HepG2 (cell line): ENCODE measurements around the gene TCF25. TPM values are rescaled to one million over a fixed set of nuclear protein-coding genes. Genes with fewer than 3 reads are reported as not detected.
A peak's percentile ranks its signal among the peaks of the same experiment; 100 is the strongest.

Source experiments
- AKAP8 ChIP-seq: sonication (generic); formaldehyde crosslinking; IDR thresholded peaks from 2 replicates; pipeline ENCODE4 v1.5.1; 2020; ENCODE audit warnings: mild to moderate bottlenecking, missing genetic modification reagents
- ATF7-NPFF ChIP-seq: sonication (generic); formaldehyde crosslinking; IDR thresholded peaks from 2 replicates; pipeline ENCODE4 v1.8.1; 2023; ENCODE audit warnings: mild to moderate bottlenecking, low read depth, missing genetic modification reagents, moderate library complexity
- CENPT ChIP-seq: sonication (generic); formaldehyde crosslinking; IDR thresholded peaks from 2 replicates; pipeline ENCODE4 v1.8.0; 2022; ENCODE audit warnings: low read depth, mild to moderate bottlenecking, moderate library complexity, missing genetic modification reagents
- GABPB1 ChIP-seq: IDR thresholded peaks from 2 replicates; pipeline ENCODE4 v1.6.1; 2016; ENCODE audit warnings: mild to moderate bottlenecking, missing genetic modification reagents, moderate library complexity, missing compliant biosample characterization
- IRF2 ChIP-seq: IDR thresholded peaks from 2 replicates; pipeline ENCODE4 v1.6.1; 2018; ENCODE audit warnings: missing genetic modification reagents, missing compliant biosample characterization
- JUN ChIP-seq: sonication (generic); formaldehyde crosslinking; IDR thresholded peaks from 2 replicates; pipeline ENCODE4 v1.4.0; 2020; ENCODE audit warnings: mild to moderate bottlenecking, missing genetic modification reagents
- KLF12 ChIP-seq: sonication (generic); formaldehyde crosslinking; IDR thresholded peaks from 2 replicates; pipeline ENCODE4 v1.4.0; 2020; ENCODE audit warnings: missing genetic modification reagents, borderline replicate concordance
- NFE2 ChIP-seq: sonication (generic); formaldehyde crosslinking; IDR thresholded peaks from 2 replicates; pipeline ENCODE4 v1.4.0; 2020; ENCODE audit warnings: missing genetic modification reagents
- PHB2 ChIP-seq: fragments of 450-650 bp; IDR thresholded peaks from 2 replicates; pipeline ENCODE4 v1.6.1; 2018; ENCODE audit not compliant: partially characterized antibody
- RXRA ChIP-seq: sonication (generic); formaldehyde crosslinking; IDR thresholded peaks from 2 replicates; pipeline ENCODE4 v1.5.1; 2020; ENCODE audit warnings: missing genetic modification reagents
- SCMH1 ChIP-seq: sonication (generic); formaldehyde crosslinking; IDR thresholded peaks from 2 replicates; pipeline ENCODE4 v1.9.0; 2021; ENCODE audit warnings: missing genetic modification reagents, mild to moderate bottlenecking, borderline replicate concordance
- ZNF768 ChIP-seq: sonication (generic); formaldehyde crosslinking; IDR thresholded peaks from 2 replicates; pipeline ENCODE4 v1.4.0; 2020; ENCODE audit warnings: missing genetic modification reagents
- ZZZ3 ChIP-seq: sonication (generic); formaldehyde crosslinking; IDR thresholded peaks from 2 replicates; pipeline ENCODE4 v1.4.0; 2020; ENCODE audit warnings: missing genetic modification reagents, mild to moderate bottlenecking, borderline replicate concordance
- polyA plus RNA-seq, 8 experiments: library from polyadenylated mRNA; depleted of rRNA in 3 of 8; stranded (reverse) in 7 of 8; unstranded in 1 of 8; fragments of >200 nt; fragmentation: Illumina TruSeq in 4 of 8; extraction: Trizol in 4 of 8; gene quantifications; 2 replicates each; pipeline versions ENCODE4 v1.2.1 to v1.2.3, GENCODE V29; 2011 to 2016; ENCODE audit warnings: low read depth in 4 of 8, missing spikeins in 1 of 8, mixed read lengths in 1 of 8; ENCODE audit not compliant: insufficient read depth in 1 of 8
- total RNA-seq, 5 experiments: library from RNA; depleted of rRNA; stranded (reverse); fragments of >200 nt; fragmentation: Illumina TruSeq; extraction: Trizol; gene quantifications; 2 replicates each; pipeline ENCODE4 v1.2.3, GENCODE V29; 2016; ENCODE audit warnings: low read depth in 1 of 5
- TF ChIP-seq, protein P1 (sequence below): sonication (generic); formaldehyde crosslinking; IDR thresholded peaks from 2 replicates; pipeline ENCODE4 v1.8.0; 2022; ENCODE audit warnings: missing genetic modification reagents, mild to moderate bottlenecking, borderline replicate concordance
- TF ChIP-seq, protein P2 (sequence below), 2 experiments: sonication (generic) in 1 of 2; formaldehyde crosslinking in 1 of 2; IDR thresholded peaks; 2 replicates each; pipeline versions ENCODE4 v1.4.0 to v1.6.1; 2016 to 2020; ENCODE audit warnings: borderline replicate concordance in 1 of 2, low read depth in 1 of 2, mild to moderate bottlenecking in 1 of 2, missing genetic modification reagents in 1 of 2
- TF ChIP-seq, protein P3 (sequence below): sonication (generic); formaldehyde crosslinking; IDR thresholded peaks from 2 replicates; pipeline ENCODE4 v1.4.0; 2020; ENCODE audit warnings: mild to moderate bottlenecking, low read depth, missing genetic modification reagents
- TF ChIP-seq, protein P4 (sequence below): sonication (generic); formaldehyde crosslinking; IDR thresholded peaks from 2 replicates; pipeline ENCODE4 v1.4.0; 2020; ENCODE audit warnings: missing genetic modification reagents
- TF ChIP-seq, protein P5 (sequence below): sonication (generic); formaldehyde crosslinking; IDR thresholded peaks from 2 replicates; pipeline ENCODE4 v1.5.1; 2020; ENCODE audit warnings: missing genetic modification reagents, mild to moderate bottlenecking, borderline replicate concordance

Gene TCF25
- total and polyA plus RNA-seq, 2 of the 13 experiments (the other 11 are each of a cell fraction or from before 2014, with no cell fraction given) = 138 to 206 TPM

DNA sequence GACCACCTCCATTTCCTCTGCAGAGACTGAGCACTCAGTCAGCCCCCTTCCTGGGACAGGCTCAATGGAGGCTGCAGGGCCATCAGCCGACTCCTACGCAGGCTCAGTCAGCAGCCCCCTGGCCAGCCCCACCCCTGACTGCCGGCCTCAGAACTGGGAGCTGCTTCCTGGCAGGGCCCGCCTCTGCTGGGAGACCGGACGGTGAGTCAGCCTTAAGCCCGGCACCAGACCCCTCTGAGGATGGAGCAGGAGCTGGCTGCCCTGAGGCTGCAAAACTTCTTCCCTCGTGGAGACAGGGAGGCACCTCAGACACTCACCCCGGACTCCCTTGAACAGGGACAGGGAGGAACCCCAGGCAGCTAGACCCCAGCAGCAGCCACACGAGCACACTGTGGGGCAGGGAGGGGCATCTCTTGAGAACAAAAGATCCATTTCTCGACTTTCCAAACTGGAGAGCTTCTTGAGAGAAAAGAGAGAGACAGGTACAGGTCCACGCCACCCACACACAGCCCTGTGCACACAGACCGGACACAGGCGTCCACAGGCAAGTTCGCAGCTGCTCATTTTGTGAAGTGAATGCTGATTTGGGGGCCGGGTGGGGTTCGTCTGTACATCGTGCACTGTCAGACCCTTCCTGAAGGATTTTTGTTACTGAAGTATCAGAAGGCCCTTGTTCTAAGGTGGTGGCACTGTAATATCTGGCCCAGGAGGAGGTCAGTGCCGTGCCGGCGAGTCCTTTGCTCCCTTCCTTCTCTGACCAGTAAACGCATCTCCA lies 48.5 kb downstream of the TCF25 start (continued):
- TF ChIP-seq PHB2 = no peak
- TF ChIP-seq AKAP8 (CRISPR knock-in tag) = no peak; the same call in 1 of the 2 replicates
- TF ChIP-seq, protein P1, sequence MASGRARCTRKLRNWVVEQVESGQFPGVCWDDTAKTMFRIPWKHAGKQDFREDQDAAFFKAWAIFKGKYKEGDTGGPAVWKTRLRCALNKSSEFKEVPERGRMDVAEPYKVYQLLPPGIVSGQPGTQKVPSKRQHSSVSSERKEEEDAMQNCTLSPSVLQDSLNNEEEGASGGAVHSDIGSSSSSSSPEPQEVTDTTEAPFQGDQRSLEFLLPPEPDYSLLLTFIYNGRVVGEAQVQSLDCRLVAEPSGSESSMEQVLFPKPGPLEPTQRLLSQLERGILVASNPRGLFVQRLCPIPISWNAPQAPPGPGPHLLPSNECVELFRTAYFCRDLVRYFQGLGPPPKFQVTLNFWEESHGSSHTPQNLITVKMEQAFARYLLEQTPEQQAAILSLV (CRISPR knock-in tag) = no peak
- TF ChIP-seq ZZZ3 = no peak
- TF ChIP-seq SCMH1 (CRISPR knock-in tag) = no peak
- TF ChIP-seq, protein P2, sequence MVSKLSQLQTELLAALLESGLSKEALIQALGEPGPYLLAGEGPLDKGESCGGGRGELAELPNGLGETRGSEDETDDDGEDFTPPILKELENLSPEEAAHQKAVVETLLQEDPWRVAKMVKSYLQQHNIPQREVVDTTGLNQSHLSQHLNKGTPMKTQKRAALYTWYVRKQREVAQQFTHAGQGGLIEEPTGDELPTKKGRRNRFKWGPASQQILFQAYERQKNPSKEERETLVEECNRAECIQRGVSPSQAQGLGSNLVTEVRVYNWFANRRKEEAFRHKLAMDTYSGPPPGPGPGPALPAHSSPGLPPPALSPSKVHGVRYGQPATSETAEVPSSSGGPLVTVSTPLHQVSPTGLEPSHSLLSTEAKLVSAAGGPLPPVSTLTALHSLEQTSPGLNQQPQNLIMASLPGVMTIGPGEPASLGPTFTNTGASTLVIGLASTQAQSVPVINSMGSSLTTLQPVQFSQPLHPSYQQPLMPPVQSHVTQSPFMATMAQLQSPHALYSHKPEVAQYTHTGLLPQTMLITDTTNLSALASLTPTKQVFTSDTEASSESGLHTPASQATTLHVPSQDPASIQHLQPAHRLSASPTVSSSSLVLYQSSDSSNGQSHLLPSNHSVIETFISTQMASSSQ (IDR thresholded peaks at IDR 0.05; ENCODE audit: low read depth) = 0 out of 2 replicates have a peak, but pooled peaks have one; percentile 13
- TF ChIP-seq, protein P2 (CRISPR knock-in tag; IDR thresholded peaks at IDR 0.05; ENCODE audit: borderline replicate concordance) = no peak; the same call in 1 of the 2 replicates
- TF ChIP-seq RXRA = peak; percentile 56
- TF ChIP-seq NFE2 (CRISPR knock-in tag) = no peak
- TF ChIP-seq CENPT (CRISPR knock-in tag) = no peak; the same call in 1 of the 2 replicates
- peak; percentile 49; the same call in 1 of the 2 replicates for TF ChIP-seq IRF2 (CRISPR knock-in tag)
- TF ChIP-seq, protein P3, sequence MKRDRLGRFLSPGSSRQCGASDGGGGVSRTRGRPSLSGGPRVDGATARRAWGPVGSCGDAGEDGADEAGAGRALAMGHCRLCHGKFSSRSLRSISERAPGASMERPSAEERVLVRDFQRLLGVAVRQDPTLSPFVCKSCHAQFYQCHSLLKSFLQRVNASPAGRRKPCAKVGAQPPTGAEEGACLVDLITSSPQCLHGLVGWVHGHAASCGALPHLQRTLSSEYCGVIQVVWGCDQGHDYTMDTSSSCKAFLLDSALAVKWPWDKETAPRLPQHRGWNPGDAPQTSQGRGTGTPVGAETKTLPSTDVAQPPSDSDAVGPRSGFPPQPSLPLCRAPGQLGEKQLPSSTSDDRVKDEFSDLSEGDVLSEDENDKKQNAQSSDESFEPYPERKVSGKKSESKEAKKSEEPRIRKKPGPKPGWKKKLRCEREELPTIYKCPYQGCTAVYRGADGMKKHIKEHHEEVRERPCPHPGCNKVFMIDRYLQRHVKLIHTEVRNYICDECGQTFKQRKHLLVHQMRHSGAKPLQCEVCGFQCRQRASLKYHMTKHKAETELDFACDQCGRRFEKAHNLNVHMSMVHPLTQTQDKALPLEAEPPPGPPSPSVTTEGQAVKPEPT (CRISPR knock-in tag) = no peak
- no peak; the same call in 1 of the 2 replicates for TF ChIP-seq JUN (CRISPR knock-in tag)
- TF ChIP-seq, protein P4, sequence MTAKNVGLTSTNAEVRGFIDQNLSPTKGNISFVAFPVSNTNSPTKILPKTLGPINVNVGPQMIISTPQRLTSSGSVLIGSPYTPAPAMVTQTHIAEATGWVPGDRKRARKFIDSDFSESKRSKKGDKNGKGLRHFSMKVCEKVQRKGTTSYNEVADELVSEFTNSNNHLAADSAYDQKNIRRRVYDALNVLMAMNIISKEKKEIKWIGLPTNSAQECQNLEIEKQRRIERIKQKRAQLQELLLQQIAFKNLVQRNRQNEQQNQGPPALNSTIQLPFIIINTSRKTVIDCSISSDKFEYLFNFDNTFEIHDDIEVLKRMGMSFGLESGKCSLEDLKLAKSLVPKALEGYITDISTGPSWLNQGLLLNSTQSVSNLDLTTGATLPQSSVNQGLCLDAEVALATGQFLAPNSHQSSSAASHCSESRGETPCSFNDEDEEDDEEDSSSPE (CRISPR knock-in tag) = no peak; the same call in 1 of the 2 replicates
- TF ChIP-seq GABPB1 = peak; percentile 75
- 0 out of 2 replicates have a peak, but pooled peaks have one; percentile 10 for TF ChIP-seq KLF12 (CRISPR knock-in tag)
- peak; percentile 64 for TF ChIP-seq ZNF768 (CRISPR knock-in tag)
- TF ChIP-seq ATF7-NPFF (CRISPR knock-in tag) = no peak
- TF ChIP-seq, protein P5, sequence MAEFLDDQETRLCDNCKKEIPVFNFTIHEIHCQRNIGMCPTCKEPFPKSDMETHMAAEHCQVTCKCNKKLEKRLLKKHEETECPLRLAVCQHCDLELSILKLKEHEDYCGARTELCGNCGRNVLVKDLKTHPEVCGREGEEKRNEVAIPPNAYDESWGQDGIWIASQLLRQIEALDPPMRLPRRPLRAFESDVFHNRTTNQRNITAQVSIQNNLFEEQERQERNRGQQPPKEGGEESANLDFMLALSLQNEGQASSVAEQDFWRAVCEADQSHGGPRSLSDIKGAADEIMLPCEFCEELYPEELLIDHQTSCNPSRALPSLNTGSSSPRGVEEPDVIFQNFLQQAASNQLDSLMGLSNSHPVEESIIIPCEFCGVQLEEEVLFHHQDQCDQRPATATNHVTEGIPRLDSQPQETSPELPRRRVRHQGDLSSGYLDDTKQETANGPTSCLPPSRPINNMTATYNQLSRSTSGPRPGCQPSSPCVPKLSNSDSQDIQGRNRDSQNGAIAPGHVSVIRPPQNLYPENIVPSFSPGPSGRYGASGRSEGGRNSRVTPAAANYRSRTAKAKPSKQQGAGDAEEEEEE (CRISPR knock-in tag) = no peak
